Progenitor cell of endocrine pancreas (in vitro differentiated cells): ENCODE measurements around the gene LRP2. TPM values are rescaled to one million over a fixed set of nuclear protein-coding genes. Genes with fewer than 3 reads are reported as not detected.

Source experiments
- DNase-seq: peaks from one replicate; pipeline ENCODE4 v3.0.0; 2021; ENCODE audit warnings: low spot score; ENCODE audit not compliant: unreplicated experiment
- H3K27ac Mint-ChIP-seq: 2 replicates; pipeline ENCODE4 v1.8.0; 2021; ENCODE audit warnings: mild to moderate bottlenecking, moderate library complexity, mixed read lengths
- H3K27me3 Mint-ChIP-seq: 2 replicates; pipeline ENCODE4 v1.8.0; 2021; ENCODE audit warnings: mixed read lengths
- H3K36me3 Mint-ChIP-seq: 2 replicates; pipeline ENCODE4 v1.8.0; 2022; ENCODE audit warnings: mixed read lengths; ENCODE audit not compliant: insufficient read depth
- H3K4me1 Mint-ChIP-seq: 2 replicates; pipeline ENCODE4 v1.8.0; 2021; ENCODE audit warnings: low read depth, mixed read lengths
- H3K4me3 Mint-ChIP-seq: 2 replicates; pipeline ENCODE4 v1.8.0; 2021; ENCODE audit warnings: low read depth, mild to moderate bottlenecking, moderate library complexity, mixed read lengths
- H3K9me3 Mint-ChIP-seq: 2 replicates; pipeline ENCODE4 v1.8.0; 2021; ENCODE audit warnings: low read depth, mixed read lengths
- total RNA-seq: library from RNA; stranded (reverse); gene quantifications from 2 replicates; pipeline ENCODE4 v1.2.1, GENCODE V29; 2021
- TF ChIP-seq, protein P1 (sequence below): fragments of 200-600 bp; sonication (generic); IDR thresholded peaks from one replicate; pipeline ENCODE4 v1.5.0; 2021; ENCODE audit warnings: antibody characterized with exemption, mild to moderate bottlenecking; ENCODE audit not compliant: unreplicated experiment

Gene LRP2
- total RNA-seq, 1 donor from 2014 or later = 44.4 TPM

- no peaks in the 10 kb centered on the region for H3K9me3 Mint-ChIP-seq
- DNase-seq = no peak
- no peak overlapping the region for H3K27ac Mint-ChIP-seq
- H3K36me3 Mint-ChIP-seq = peaks cover 16% of the 10 kb centered on the region
- TF ChIP-seq, protein P1, sequence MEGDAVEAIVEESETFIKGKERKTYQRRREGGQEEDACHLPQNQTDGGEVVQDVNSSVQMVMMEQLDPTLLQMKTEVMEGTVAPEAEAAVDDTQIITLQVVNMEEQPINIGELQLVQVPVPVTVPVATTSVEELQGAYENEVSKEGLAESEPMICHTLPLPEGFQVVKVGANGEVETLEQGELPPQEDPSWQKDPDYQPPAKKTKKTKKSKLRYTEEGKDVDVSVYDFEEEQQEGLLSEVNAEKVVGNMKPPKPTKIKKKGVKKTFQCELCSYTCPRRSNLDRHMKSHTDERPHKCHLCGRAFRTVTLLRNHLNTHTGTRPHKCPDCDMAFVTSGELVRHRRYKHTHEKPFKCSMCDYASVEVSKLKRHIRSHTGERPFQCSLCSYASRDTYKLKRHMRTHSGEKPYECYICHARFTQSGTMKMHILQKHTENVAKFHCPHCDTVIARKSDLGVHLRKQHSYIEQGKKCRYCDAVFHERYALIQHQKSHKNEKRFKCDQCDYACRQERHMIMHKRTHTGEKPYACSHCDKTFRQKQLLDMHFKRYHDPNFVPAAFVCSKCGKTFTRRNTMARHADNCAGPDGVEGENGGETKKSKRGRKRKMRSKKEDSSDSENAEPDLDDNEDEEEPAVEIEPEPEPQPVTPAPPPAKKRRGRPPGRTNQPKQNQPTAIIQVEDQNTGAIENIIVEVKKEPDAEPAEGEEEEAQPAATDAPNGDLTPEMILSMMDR = no peak
- H3K27me3 Mint-ChIP-seq = no peaks in the 10 kb centered on the region
- H3K4me1 Mint-ChIP-seq = peaks cover 19% of the 10 kb centered on the region
- H3K4me3 Mint-ChIP-seq = no peak overlapping the region
Observed at GRCh38 chr2:169260846-169261642, 101.3 kb downstream of the LRP2 start.

- H3K4me3 Mint-ChIP-seq = no peak overlapping the region
- H3K27ac Mint-ChIP-seq = no peak overlapping the region
- no peak for DNase-seq
- TF ChIP-seq, protein P1 = peak; percentile 18
- peaks cover 14% of the 10 kb centered on the region for H3K36me3 Mint-ChIP-seq
- H3K9me3 Mint-ChIP-seq = no peaks in the 10 kb centered on the region
- H3K27me3 Mint-ChIP-seq = no peaks in the 10 kb centered on the region
- H3K4me1 Mint-ChIP-seq = peaks cover 19% of the 10 kb centered on the region
Observed at GRCh38 chr2:169260246-169260645, 102.1 kb downstream of the LRP2 start.

DNA sequence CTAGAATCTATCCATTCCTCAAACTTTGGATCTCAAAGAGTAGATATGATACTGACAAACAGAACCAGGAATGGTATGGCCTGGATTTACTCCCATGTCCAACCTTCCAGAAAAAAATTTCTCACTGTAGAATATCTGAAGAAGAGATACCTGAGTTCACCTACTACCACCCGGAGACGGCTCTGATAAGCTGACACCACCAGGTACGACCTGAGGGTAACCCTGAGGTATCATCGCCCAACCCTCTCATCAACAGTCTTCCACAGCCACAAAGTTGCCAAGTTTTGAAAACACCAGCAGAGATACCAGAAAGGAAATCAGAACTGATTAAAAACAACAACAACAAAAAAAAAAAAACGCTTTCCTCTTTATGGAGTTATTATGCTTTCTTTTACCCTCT lies 102.9 kb downstream of the LRP2 start:
- H3K27ac Mint-ChIP-seq = no peak overlapping the region
- H3K36me3 Mint-ChIP-seq = peaks cover 17% of the 10 kb centered on the region

GRCh38 chr2:169258045-169258601 lies 104.2 kb downstream of the LRP2 start:
- TF ChIP-seq, protein P1 = no peak
- Mint-ChIP-seq H3K4me3 (no peak overlapping the region), H3K9me3 (no peaks in the 10 kb centered on the region), H3K4me1 (peaks cover 19% of the 10 kb centered on the region), H3K27me3 (no peaks in the 10 kb centered on the region), H3K36me3 (peaks cover 17% of the 10 kb centered on the region), H3K27ac (peak overlapping the region; percentile 41)
- DNase-seq = no peak

More for the DNA sequence above, 102.9 kb downstream of the LRP2 start:
- no peak for DNase-seq
- Mint-ChIP-seq H3K4me1 (peaks cover 19% of the 10 kb centered on the region), H3K4me3 (no peak overlapping the region), H3K9me3 (no peaks in the 10 kb centered on the region), H3K27me3 (no peaks in the 10 kb centered on the region)
- TF ChIP-seq, protein P1 = no peak

DNA sequence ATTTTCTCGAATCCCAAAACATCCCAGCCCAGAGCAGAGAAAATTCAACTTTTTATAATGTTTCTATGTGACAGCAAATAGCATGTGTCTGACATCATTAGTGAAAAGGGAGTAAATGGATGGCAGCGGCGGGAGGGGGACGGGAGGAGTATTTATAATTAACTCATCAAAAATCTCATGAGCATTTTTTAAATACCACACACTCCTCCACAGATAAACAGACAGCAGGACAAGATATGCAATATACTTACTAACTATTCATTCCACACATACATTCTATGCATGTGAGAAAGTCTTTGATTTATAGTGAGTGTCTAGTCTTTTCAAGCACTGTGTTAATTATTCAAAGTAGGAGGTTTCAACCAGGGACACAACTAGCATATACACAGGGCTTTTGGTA lies 107.6 kb downstream of the LRP2 start:
- Mint-ChIP-seq H3K4me3 (no peak overlapping the region), H3K27me3 (no peaks in the 10 kb centered on the region), H3K9me3 (no peaks in the 10 kb centered on the region), H3K4me1 (peaks cover 19% of the 10 kb centered on the region), H3K27ac (no peak overlapping the region), H3K36me3 (peaks cover 6% of the 10 kb centered on the region)
- DNase-seq = no peak
- TF ChIP-seq, protein P1 = no peak
